H9 (cell line): Measurements from ENCODE around the gene GDF15. TPM values are rescaled to one million over a fixed set of nuclear protein-coding genes. Genes with fewer than 3 reads are reported as not detected.

Experiments used
- DNase-seq: peaks from one replicate; pipeline ENCODE4 v3.0.0-alpha.2; 2017
- H2AFZ ChIP-seq: one replicate; pipeline ENCODE4 v1.6.1; 2013; ENCODE audit warnings: mild to moderate bottlenecking, low read length, control low read depth, moderate library complexity
- H2AK5ac ChIP-seq: 2 replicates; pipeline ENCODE4 v1.6.1; 2013; ENCODE audit warnings: low read length, control low read depth, mixed read lengths; ENCODE audit not compliant: insufficient read length
- H2BK120ac ChIP-seq: one replicate; pipeline ENCODE4 v1.6.1; 2013; ENCODE audit warnings: low read depth, mild to moderate bottlenecking, low read length, control low read depth, inconsistent platforms; ENCODE audit not compliant: poor library complexity, severe bottlenecking
- H2BK12ac ChIP-seq: 2 replicates; pipeline ENCODE4 v1.6.1; 2013; ENCODE audit warnings: low read length, control low read depth, mixed read lengths, low read depth; ENCODE audit not compliant: insufficient read length
- H2BK15ac ChIP-seq: 2 replicates; pipeline ENCODE4 v1.6.1; 2013; ENCODE audit warnings: low read depth, low read length, control low read depth
- H2BK20ac ChIP-seq: one replicate; pipeline ENCODE4 v1.6.1; 2013; ENCODE audit warnings: low read depth, mild to moderate bottlenecking, low read length, control low read depth, inconsistent platforms; ENCODE audit not compliant: poor library complexity, severe bottlenecking
- H2BK5ac ChIP-seq: 2 replicates; pipeline ENCODE4 v1.6.1; 2013; ENCODE audit warnings: low read length, control low read depth, mixed read lengths; ENCODE audit not compliant: insufficient read length
- H3K14ac ChIP-seq: 2 replicates; pipeline ENCODE4 v1.6.1; 2013; ENCODE audit warnings: low read length, control low read depth; ENCODE audit not compliant: insufficient read depth
- H3K18ac ChIP-seq: 2 replicates; pipeline ENCODE4 v1.6.1; 2013; ENCODE audit warnings: low read depth, mild to moderate bottlenecking, mixed read lengths, low read length, control low read depth; ENCODE audit not compliant: insufficient read length
- H3K23ac ChIP-seq: 2 replicates; pipeline ENCODE4 v1.6.1; 2013; ENCODE audit warnings: low read length, control low read depth, mixed read lengths, low read depth; ENCODE audit not compliant: insufficient read length
- H3K23me2 ChIP-seq: 2 replicates; pipeline ENCODE4 v1.6.1; 2013; ENCODE audit warnings: low read depth, mild to moderate bottlenecking, mixed read lengths, low read length, control low read depth; ENCODE audit not compliant: insufficient read length, poor library complexity, severe bottlenecking
- H3K27ac ChIP-seq: 2 replicates; pipeline ENCODE4 v1.5.1; 2013; ENCODE audit warnings: low read length, control low read depth, mixed read lengths, low read depth; ENCODE audit not compliant: insufficient read length
- H3K27me3 ChIP-seq: 2 replicates; pipeline ENCODE4 v1.6.1; 2013; ENCODE audit warnings: low read length, control low read depth, inconsistent platforms; ENCODE audit not compliant: insufficient read depth
- H3K4ac ChIP-seq: 2 replicates; pipeline ENCODE4 v1.6.1; 2013; ENCODE audit warnings: low read depth, mild to moderate bottlenecking, control low read depth, inconsistent platforms, low read length, moderate library complexity
- H3K4me1 ChIP-seq: 2 replicates; pipeline ENCODE4 v1.6.1; 2013; ENCODE audit warnings: low read length, control low read depth, inconsistent platforms; ENCODE audit not compliant: insufficient read depth
- H3K4me2 ChIP-seq: 2 replicates; pipeline ENCODE4 v1.6.1; 2013; ENCODE audit warnings: low read length, control low read depth, mixed read lengths; ENCODE audit not compliant: insufficient read length, insufficient read depth
- H3K56ac ChIP-seq: 2 replicates; pipeline ENCODE4 v1.6.1; 2013; ENCODE audit warnings: low read depth, mild to moderate bottlenecking, mixed read lengths, low read length, control low read depth; ENCODE audit not compliant: insufficient read length
- H3K79me1 ChIP-seq: 2 replicates; pipeline ENCODE4 v1.6.1; 2013; ENCODE audit warnings: low read depth, mild to moderate bottlenecking, moderate library complexity, low read length, control low read depth, inconsistent platforms; ENCODE audit not compliant: insufficient read depth, poor library complexity, severe bottlenecking
- H3K79me2 ChIP-seq: 2 replicates; pipeline ENCODE4 v1.6.1; 2013; ENCODE audit warnings: low read length, control low read depth, inconsistent platforms; ENCODE audit not compliant: insufficient read depth
- H3K9ac ChIP-seq: 2 replicates; pipeline ENCODE4 v1.6.1; 2013; ENCODE audit warnings: low read length, control low read depth, mixed read lengths; ENCODE audit not compliant: insufficient read length; ENCODE audit errors: extremely low read depth
- H3K9me3 ChIP-seq: one replicate; pipeline ENCODE4 v1.6.1; 2013; ENCODE audit warnings: low read depth, low read length, inconsistent platforms; ENCODE audit not compliant: control insufficient read depth
- H3T11ph ChIP-seq: one replicate; pipeline ENCODE4 v1.6.1; 2013; ENCODE audit warnings: mild to moderate bottlenecking, low read length, control low read depth, inconsistent platforms
- H4K20me1 ChIP-seq: one replicate; pipeline ENCODE4 v1.6.1; 2013; ENCODE audit not compliant: control insufficient read depth, insufficient read length, insufficient read depth
- H4K5ac ChIP-seq: 2 replicates; pipeline ENCODE4 v1.6.1; 2013; ENCODE audit warnings: low read depth, mild to moderate bottlenecking, mixed read lengths, low read length, control low read depth; ENCODE audit not compliant: insufficient read length
- H4K8ac ChIP-seq: replicated peaks from 2 replicates; pipeline ENCODE4 v1.6.1; 2013; ENCODE audit warnings: low read length, control low read depth, mixed read lengths, low read depth; ENCODE audit not compliant: insufficient read length
- H4K91ac ChIP-seq: 2 replicates; pipeline ENCODE4 v1.6.1; 2013; ENCODE audit warnings: low read depth, mild to moderate bottlenecking, moderate library complexity, mixed read lengths, low read length, control low read depth; ENCODE audit not compliant: insufficient read length
- H3K27ac Mint-ChIP-seq, 3 experiments: 2 replicates in 2 of 3; 3 replicates in 1 of 3; pipeline ENCODE4 v1.8.0; 2020 to 2021; ENCODE audit warnings: mixed read lengths in 3 of 3, mild to moderate bottlenecking in 1 of 3, moderate library complexity in 1 of 3
- H3K27me3 Mint-ChIP-seq: 2 replicates; pipeline ENCODE4 v1.8.0; 2021; ENCODE audit warnings: low read depth, mild to moderate bottlenecking, moderate library complexity, mixed read lengths
- H3K36me3 Mint-ChIP-seq, 3 experiments: 2 replicates in 2 of 3; 3 replicates in 1 of 3; pipeline ENCODE4 v1.8.0; 2020 to 2021; ENCODE audit warnings: low read depth in 3 of 3, mixed read lengths in 3 of 3; ENCODE audit not compliant: insufficient read depth in 1 of 3
- H3K4me1 Mint-ChIP-seq, 2 experiments: 2 replicates each; pipeline ENCODE4 v1.8.0; 2020; ENCODE audit warnings: mixed read lengths in 2 of 2
- H3K4me3 Mint-ChIP-seq, 2 experiments: 2 replicates in 1 of 2; 3 replicates in 1 of 2; pipeline ENCODE4 v1.8.0; 2020 to 2021; ENCODE audit warnings: mild to moderate bottlenecking in 2 of 2, mixed read lengths in 2 of 2, moderate library complexity in 1 of 2
- H3K9me3 Mint-ChIP-seq, 2 experiments: 2 replicates in 1 of 2; 3 replicates in 1 of 2; pipeline ENCODE4 v1.8.0; 2020; ENCODE audit warnings: mild to moderate bottlenecking in 2 of 2, mixed read lengths in 2 of 2, moderate library complexity in 1 of 2
- CTCF ChIP-seq: fragments of 200-600 bp; sonication (generic); conservative IDR thresholded peaks from 3 replicates; pipeline ENCODE4 v1.8.0; 2021; ENCODE audit warnings: antibody characterized with exemption, mild to moderate bottlenecking
- WGBS: extraction: QIAGEN DNeasy Blood & Tissue Kit; methylation state at CpG from one replicate; pipeline ENCODE4 v1.1.7; 2013; ENCODE audit warnings: missing lambda C conversion rate, low lambda C conversion rate, mixed read lengths; ENCODE audit not compliant: insufficient read length; ENCODE audit errors: extremely low coverage; 5-methylcytosine and 5-hydroxymethylcytosine counted together
- total RNA-seq: library from RNA; stranded (reverse); gene quantifications from 2 replicates; pipeline ENCODE4 v1.2.1, GENCODE V29; 2021

GDF15 gene
- total RNA-seq, 1 experiment from 2014 or later, result 5.7 TPM

GRCh38 chr19:18426416-18426767, 40.4 kb downstream of the GDF15 start:
- Histone ChIP-seq H3K14ac (no peak overlapping the region; the same call in 1 of the 2 replicates), H4K91ac (no peak overlapping the region), H2AK5ac (no peak overlapping the region), H4K5ac (no peak overlapping the region), H3K9ac (no peak overlapping the region), H3K4me1 (peaks cover 4% of the 10 kb centered on the region; the same call in 1 of the 2 replicates), H3K18ac (no peak overlapping the region), H3K79me2 (no peaks in the 10 kb centered on the region), H3K9me3 (no peaks in the 10 kb centered on the region), H4K20me1 (no peaks in the 10 kb centered on the region), H2BK5ac (no peak overlapping the region), H3K23me2 (no peaks in the 10 kb centered on the region), H3K27me3 (no peaks in the 10 kb centered on the region), H4K8ac (no peak overlapping the region), H3K4ac (no peak overlapping the region), H2BK120ac (no peak overlapping the region), H3K79me1 (no peaks in the 10 kb centered on the region), H3T11ph (no peak overlapping the region), H2BK12ac (no peak overlapping the region), H3K4me2 (no peak overlapping the region), H3K23ac (no peak overlapping the region), H2BK15ac (no peak overlapping the region), H2AFZ (no peak overlapping the region), H3K27ac (no peak overlapping the region), H3K56ac (no peak overlapping the region), H2BK20ac (no peak overlapping the region)
- no peak for TF ChIP-seq CTCF
- DNase-seq, result no peak
- H3K36me3 Mint-ChIP-seq, result 0 out of 7 replicates have a peak, but pooled peaks cover 0 to 5% (median 0%) of the 10 kb centered on the region in 3 experiments
- H3K27ac Mint-ChIP-seq, result no peak overlapping the region; a peak in 1 of 7 replicates
- H3K4me3 Mint-ChIP-seq, result no peak overlapping the region
- peaks cover 40 to 41% of the 10 kb centered on the region in 2 experiments for H3K4me1 Mint-ChIP-seq
- peaks cover 15% of the 10 kb centered on the region for H3K27me3 Mint-ChIP-seq
- no CpG with 5 or more reads among the region's 8 CpGs for WGBS
- no peaks in the 10 kb centered on the region for H3K9me3 Mint-ChIP-seq
